Panc1 (cell line): Measurements from ENCODE around the gene NELFB.

Experiments used
- SIN3A ChIP-seq: IDR thresholded peaks from 2 replicates; pipeline ENCODE4 v1.6.1; 2012; ENCODE audit warnings: low read depth, mild to moderate bottlenecking, low read length, moderate library complexity, borderline replicate concordance; ENCODE audit not compliant: insufficient read depth
- TF ChIP-seq, protein P1 (sequence below): fragments of 450-650 bp; IDR thresholded peaks from 2 replicates; pipeline ENCODE4 v1.5.1; 2017; ENCODE audit warnings: mild to moderate bottlenecking
- TF ChIP-seq, protein P2 (sequence below), 2 experiments: IDR thresholded peaks; 2 replicates each; pipeline ENCODE4 v1.6.1; 2011 to 2012; ENCODE audit warnings: low read depth in 2 of 2, control low read depth in 1 of 2, low read length in 1 of 2, mild to moderate bottlenecking in 1 of 2, moderate library complexity in 1 of 2; ENCODE audit not compliant: insufficient read depth in 1 of 2

DNA sequence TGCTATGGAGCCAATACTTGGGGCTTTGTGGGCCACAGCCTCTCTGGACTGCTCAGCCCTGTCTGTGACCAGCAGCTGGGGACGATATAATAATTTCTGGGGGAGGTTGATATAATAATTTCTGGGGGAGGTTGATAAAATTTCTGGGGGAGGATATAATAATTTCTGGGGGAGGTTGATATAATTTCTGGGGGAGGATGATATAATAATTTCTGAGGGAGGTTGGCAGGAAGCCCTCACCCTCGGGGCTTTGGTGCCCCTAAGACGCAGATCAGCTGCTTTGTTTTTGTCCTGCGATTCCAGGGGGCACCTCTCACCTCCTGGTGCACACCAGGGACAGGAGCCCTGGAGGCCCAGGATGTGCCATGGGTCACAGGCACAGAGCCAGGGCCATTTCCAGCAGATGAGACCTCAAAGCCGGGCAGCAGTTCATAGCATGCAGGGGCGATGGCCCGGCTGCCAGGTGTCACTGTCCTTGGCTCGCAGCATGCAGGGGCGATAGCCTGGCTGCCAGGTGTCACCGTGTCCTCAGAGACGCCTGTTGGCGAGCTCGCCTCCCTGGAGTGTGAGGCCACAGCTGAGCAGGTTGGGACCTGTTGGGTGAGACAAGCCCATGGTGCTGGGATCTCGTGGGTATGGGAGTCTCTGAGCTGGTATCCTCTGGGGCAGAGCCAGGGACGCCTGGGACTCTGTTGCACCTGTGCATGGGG is 18.6 kb downstream of the NELFB start:
- TF ChIP-seq, protein P1, sequence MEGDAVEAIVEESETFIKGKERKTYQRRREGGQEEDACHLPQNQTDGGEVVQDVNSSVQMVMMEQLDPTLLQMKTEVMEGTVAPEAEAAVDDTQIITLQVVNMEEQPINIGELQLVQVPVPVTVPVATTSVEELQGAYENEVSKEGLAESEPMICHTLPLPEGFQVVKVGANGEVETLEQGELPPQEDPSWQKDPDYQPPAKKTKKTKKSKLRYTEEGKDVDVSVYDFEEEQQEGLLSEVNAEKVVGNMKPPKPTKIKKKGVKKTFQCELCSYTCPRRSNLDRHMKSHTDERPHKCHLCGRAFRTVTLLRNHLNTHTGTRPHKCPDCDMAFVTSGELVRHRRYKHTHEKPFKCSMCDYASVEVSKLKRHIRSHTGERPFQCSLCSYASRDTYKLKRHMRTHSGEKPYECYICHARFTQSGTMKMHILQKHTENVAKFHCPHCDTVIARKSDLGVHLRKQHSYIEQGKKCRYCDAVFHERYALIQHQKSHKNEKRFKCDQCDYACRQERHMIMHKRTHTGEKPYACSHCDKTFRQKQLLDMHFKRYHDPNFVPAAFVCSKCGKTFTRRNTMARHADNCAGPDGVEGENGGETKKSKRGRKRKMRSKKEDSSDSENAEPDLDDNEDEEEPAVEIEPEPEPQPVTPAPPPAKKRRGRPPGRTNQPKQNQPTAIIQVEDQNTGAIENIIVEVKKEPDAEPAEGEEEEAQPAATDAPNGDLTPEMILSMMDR, result no peak
- TF ChIP-seq, protein P2, sequence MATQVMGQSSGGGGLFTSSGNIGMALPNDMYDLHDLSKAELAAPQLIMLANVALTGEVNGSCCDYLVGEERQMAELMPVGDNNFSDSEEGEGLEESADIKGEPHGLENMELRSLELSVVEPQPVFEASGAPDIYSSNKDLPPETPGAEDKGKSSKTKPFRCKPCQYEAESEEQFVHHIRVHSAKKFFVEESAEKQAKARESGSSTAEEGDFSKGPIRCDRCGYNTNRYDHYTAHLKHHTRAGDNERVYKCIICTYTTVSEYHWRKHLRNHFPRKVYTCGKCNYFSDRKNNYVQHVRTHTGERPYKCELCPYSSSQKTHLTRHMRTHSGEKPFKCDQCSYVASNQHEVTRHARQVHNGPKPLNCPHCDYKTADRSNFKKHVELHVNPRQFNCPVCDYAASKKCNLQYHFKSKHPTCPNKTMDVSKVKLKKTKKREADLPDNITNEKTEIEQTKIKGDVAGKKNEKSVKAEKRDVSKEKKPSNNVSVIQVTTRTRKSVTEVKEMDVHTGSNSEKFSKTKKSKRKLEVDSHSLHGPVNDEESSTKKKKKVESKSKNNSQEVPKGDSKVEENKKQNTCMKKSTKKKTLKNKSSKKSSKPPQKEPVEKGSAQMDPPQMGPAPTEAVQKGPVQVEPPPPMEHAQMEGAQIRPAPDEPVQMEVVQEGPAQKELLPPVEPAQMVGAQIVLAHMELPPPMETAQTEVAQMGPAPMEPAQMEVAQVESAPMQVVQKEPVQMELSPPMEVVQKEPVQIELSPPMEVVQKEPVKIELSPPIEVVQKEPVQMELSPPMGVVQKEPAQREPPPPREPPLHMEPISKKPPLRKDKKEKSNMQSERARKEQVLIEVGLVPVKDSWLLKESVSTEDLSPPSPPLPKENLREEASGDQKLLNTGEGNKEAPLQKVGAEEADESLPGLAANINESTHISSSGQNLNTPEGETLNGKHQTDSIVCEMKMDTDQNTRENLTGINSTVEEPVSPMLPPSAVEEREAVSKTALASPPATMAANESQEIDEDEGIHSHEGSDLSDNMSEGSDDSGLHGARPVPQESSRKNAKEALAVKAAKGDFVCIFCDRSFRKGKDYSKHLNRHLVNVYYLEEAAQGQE (IDR thresholded peaks at IDR 0.05; ENCODE audit: insufficient read depth in 1 of 2, low read depth in 2 of 2, low read length in 1 of 2), result no peak
- no peak for TF ChIP-seq SIN3A
